Neuronal stem cell (in vitro differentiated cells): ENCODE results near the gene SIGLEC6.

Experiments
- DNase-seq: peaks from one replicate; pipeline ENCODE4 v3.0.0-alpha.2; 2013; ENCODE audit warnings: low spot score
- H2AFZ ChIP-seq: one replicate; pipeline ENCODE4 v1.6.1; 2013; ENCODE audit warnings: mild to moderate bottlenecking, low read length, inconsistent platforms
- H2AK5ac ChIP-seq: 2 replicates; pipeline ENCODE4 v1.6.1; 2013; ENCODE audit warnings: low read depth, mild to moderate bottlenecking, inconsistent platforms, low read length, moderate library complexity, mixed read lengths
- H2BK120ac ChIP-seq: 2 replicates; pipeline ENCODE4 v1.6.1; 2013; ENCODE audit warnings: low read depth, mild to moderate bottlenecking, inconsistent platforms, low read length, moderate library complexity, mixed read lengths
- H2BK12ac ChIP-seq: one replicate; pipeline ENCODE4 v1.6.1; 2013; ENCODE audit warnings: low read length, inconsistent platforms
- H2BK15ac ChIP-seq: 2 replicates; pipeline ENCODE4 v1.6.1; 2013; ENCODE audit warnings: mild to moderate bottlenecking, low read length, inconsistent platforms, mixed read lengths
- H2BK5ac ChIP-seq: one replicate; pipeline ENCODE4 v1.6.1; 2013; ENCODE audit warnings: inconsistent platforms, mild to moderate bottlenecking, low read length, moderate library complexity
- H3K14ac ChIP-seq: one replicate; pipeline ENCODE4 v1.6.1; 2013; ENCODE audit warnings: low read length, inconsistent platforms
- H3K18ac ChIP-seq: 2 replicates; pipeline ENCODE4 v1.6.1; 2013; ENCODE audit warnings: low read length, inconsistent platforms
- H3K23ac ChIP-seq: 2 replicates; pipeline ENCODE4 v1.6.1; 2013; ENCODE audit warnings: low read depth, mild to moderate bottlenecking, mixed read lengths, low read length, inconsistent platforms; ENCODE audit not compliant: poor library complexity
- H3K27ac ChIP-seq: replicated peaks from 3 replicates; pipeline ENCODE4 v1.5.1; 2013; ENCODE audit warnings: low read length, inconsistent platforms
- H3K27me3 ChIP-seq, 3 experiments: 2 replicates each; pipeline ENCODE4 v1.6.1; 2013; ENCODE audit warnings: low read length in 3 of 3, mild to moderate bottlenecking in 2 of 3, inconsistent platforms in 1 of 3, low read depth in 1 of 3, mixed read lengths in 1 of 3, moderate library complexity in 1 of 3; ENCODE audit not compliant: control insufficient read depth in 3 of 3, insufficient read depth in 3 of 3
- H3K36me3 ChIP-seq, 2 donors: replicated peaks in 1 of 2; 2 replicates each; pipeline ENCODE4 v1.6.1; 2013; ENCODE audit warnings: low read length in 2 of 2; ENCODE audit not compliant: control insufficient read depth in 2 of 2, insufficient read depth in 2 of 2
- H3K4ac ChIP-seq: 2 replicates; pipeline ENCODE4 v1.6.1; 2013; ENCODE audit warnings: inconsistent platforms, mild to moderate bottlenecking, low read length, moderate library complexity
- H3K4me1 ChIP-seq, 2 donors: 1 replicate in 1 of 2; 2 replicates in 1 of 2; pipeline ENCODE4 v1.6.1; 2013; ENCODE audit warnings: low read length in 2 of 2, low read depth in 1 of 2; ENCODE audit not compliant: control insufficient read depth in 2 of 2, insufficient read depth in 1 of 2
- H3K4me2 ChIP-seq: one replicate; pipeline ENCODE4 v1.6.1; 2013; ENCODE audit warnings: mild to moderate bottlenecking, low read length, inconsistent platforms; ENCODE audit not compliant: insufficient read depth, poor library complexity, severe bottlenecking
- H3K4me3 ChIP-seq, 2 donors: 2 replicates each; pipeline ENCODE4 v1.5.1; 2013; ENCODE audit warnings: low read length in 2 of 2, mild to moderate bottlenecking in 2 of 2, inconsistent platforms in 1 of 2, moderate library complexity in 1 of 2
- H3K79me1 ChIP-seq: one replicate; pipeline ENCODE4 v1.6.1; 2013; ENCODE audit warnings: low read depth, mild to moderate bottlenecking, inconsistent platforms, low read length, moderate library complexity
- H3K9ac ChIP-seq: one replicate; pipeline ENCODE4 v1.6.1; 2013; ENCODE audit warnings: mild to moderate bottlenecking, low read depth, low read length, inconsistent platforms; ENCODE audit not compliant: poor library complexity
- H3K9me3 ChIP-seq, 2 donors: replicated peaks in 1 of 2; 2 replicates each; pipeline versions ENCODE3 to v1.6.1; 2013; ENCODE audit warnings: low read length in 2 of 2, mild to moderate bottlenecking in 2 of 2, inconsistent platforms in 1 of 2, low read depth in 1 of 2, mixed read lengths in 1 of 2, moderate library complexity in 1 of 2; ENCODE audit not compliant: control insufficient read depth in 2 of 2, insufficient read depth in 1 of 2
- H4K8ac ChIP-seq: one replicate; pipeline ENCODE4 v1.6.1; 2013; ENCODE audit warnings: low read depth, mild to moderate bottlenecking, inconsistent platforms, low read length, moderate library complexity
- H4K91ac ChIP-seq: one replicate; pipeline ENCODE4 v1.6.1; 2013; ENCODE audit warnings: low read length, low read depth, mild to moderate bottlenecking, inconsistent platforms; ENCODE audit not compliant: poor library complexity
- WGBS, 2 donors: extraction: QIAGEN DNeasy Blood & Tissue Kit; methylation state at CpG; one replicate each; pipeline ENCODE4 v1.1.7; 2013; ENCODE audit warnings: missing lambda C conversion rate in 2 of 2, mixed read lengths in 1 of 2; ENCODE audit not compliant: insufficient read length in 2 of 2, insufficient replicate concordance in 1 of 2; ENCODE audit errors: extremely low coverage in 2 of 2; 5-methylcytosine and 5-hydroxymethylcytosine counted together

Gene SIGLEC6

GRCh38 chr19:51551673-51552432 is 20.4 kb upstream of the SIGLEC6 start:
- peaks cover 0 to 3% (median 0%) of the 10 kb centered on the region in 3 experiments for H3K27me3 ChIP-seq
- no peak overlapping the region for H2AFZ ChIP-seq
- WGBS, 2 donors = no CpG with 5 or more reads among the region's 3 CpGs
- no peak overlapping the region for H2BK5ac ChIP-seq
- H4K91ac ChIP-seq = no peak overlapping the region
- no peaks in the 10 kb centered on the region for H3K36me3 ChIP-seq
- H2BK120ac ChIP-seq = no peak overlapping the region
- H3K9me3 ChIP-seq = peaks cover 0 to 9% of the 10 kb centered on the region in 2 donors
- no peak overlapping the region for H3K9ac ChIP-seq
- no peak overlapping the region for H3K4me2 ChIP-seq
- no peak overlapping the region for H3K14ac ChIP-seq
- no peak overlapping the region for H3K4me3 ChIP-seq
- H4K8ac ChIP-seq = no peak overlapping the region
- peaks cover 1% of the 10 kb centered on the region for H3K79me1 ChIP-seq
- H2BK15ac ChIP-seq = no peak overlapping the region
- no peak for DNase-seq
- H3K23ac ChIP-seq = no peak overlapping the region
- H2AK5ac ChIP-seq = no peak overlapping the region
- H3K18ac ChIP-seq = no peak overlapping the region
- no peak overlapping the region for H3K4ac ChIP-seq
- no peak overlapping the region for H2BK12ac ChIP-seq
- H3K4me1 ChIP-seq = no peaks in the 10 kb centered on the region
- H3K27ac ChIP-seq = no peak overlapping the region

- no peak overlapping the region for H4K91ac ChIP-seq
- H2BK12ac ChIP-seq = no peak overlapping the region
- H3K18ac ChIP-seq = no peak overlapping the region
- no peak overlapping the region for H3K27ac ChIP-seq
- no peak overlapping the region for H3K14ac ChIP-seq
- H3K4ac ChIP-seq = no peak overlapping the region
- peaks cover 0 to 9% of the 10 kb centered on the region in 2 donors for H3K9me3 ChIP-seq
- no peak overlapping the region for H3K9ac ChIP-seq
- no peak overlapping the region for H2BK120ac ChIP-seq
- peaks cover 1% of the 10 kb centered on the region for H3K79me1 ChIP-seq
- no peaks in the 10 kb centered on the region for H3K36me3 ChIP-seq
- no peak overlapping the region for H4K8ac ChIP-seq
- H3K4me3 ChIP-seq = no peak overlapping the region
- WGBS, 2 donors = no CpG with 5 or more reads among the region's 20 CpGs
- H2AFZ ChIP-seq = no peak overlapping the region
- no peaks in the 10 kb centered on the region for H3K4me1 ChIP-seq
- no peak overlapping the region for H2BK15ac ChIP-seq
- H3K4me2 ChIP-seq = no peak overlapping the region
- H3K27me3 ChIP-seq = peaks cover 0 to 3% (median 0%) of the 10 kb centered on the region in 3 experiments
- DNase-seq = no peak
- no peak overlapping the region for H2AK5ac ChIP-seq
- H3K23ac ChIP-seq = no peak overlapping the region
- no peak overlapping the region for H2BK5ac ChIP-seq
Observed at GRCh38 chr19:51550848-51551672, 19.6 kb upstream of the SIGLEC6 start.

GRCh38 chr19:51549533-51550324 is 18.3 kb upstream of the SIGLEC6 start:
- Histone ChIP-seq H3K9me3 (peaks cover 0 to 10% of the 10 kb centered on the region in 2 donors), H4K91ac (no peak overlapping the region), H2BK120ac (no peak overlapping the region), H3K14ac (no peak overlapping the region), H2BK12ac (no peak overlapping the region), H3K79me1 (peaks cover 1% of the 10 kb centered on the region), H2AK5ac (no peak overlapping the region), H2AFZ (no peak overlapping the region), H3K23ac (no peak overlapping the region), H3K36me3 (no peaks in the 10 kb centered on the region), H3K4ac (no peak overlapping the region), H4K8ac (no peak overlapping the region), H3K18ac (no peak overlapping the region), H2BK15ac (no peak overlapping the region), H3K27ac (no peak overlapping the region), H3K9ac (no peak overlapping the region), H3K4me1 (no peaks in the 10 kb centered on the region), H3K4me3 (no peak overlapping the region), H3K27me3 (peaks cover 0 to 3% (median 0%) of the 10 kb centered on the region in 3 experiments), H2BK5ac (no peak overlapping the region), H3K4me2 (no peak overlapping the region)
- no peak for DNase-seq
- no CpG with 5 or more reads among the region's 8 CpGs for WGBS, 2 donors
